GM12873 (cell line): ENCODE results near the gene SLMAP.

Experiments used
- TF ChIP-seq, protein P1 (sequence below): IDR thresholded peaks from 2 replicates; pipeline ENCODE4 v1.5.1; 2012; ENCODE audit warnings: low read depth, mild to moderate bottlenecking, moderate library complexity, low read length, control low read depth; ENCODE audit not compliant: insufficient read depth; ENCODE audit errors: missing control alignments

Gene SLMAP, protein sequence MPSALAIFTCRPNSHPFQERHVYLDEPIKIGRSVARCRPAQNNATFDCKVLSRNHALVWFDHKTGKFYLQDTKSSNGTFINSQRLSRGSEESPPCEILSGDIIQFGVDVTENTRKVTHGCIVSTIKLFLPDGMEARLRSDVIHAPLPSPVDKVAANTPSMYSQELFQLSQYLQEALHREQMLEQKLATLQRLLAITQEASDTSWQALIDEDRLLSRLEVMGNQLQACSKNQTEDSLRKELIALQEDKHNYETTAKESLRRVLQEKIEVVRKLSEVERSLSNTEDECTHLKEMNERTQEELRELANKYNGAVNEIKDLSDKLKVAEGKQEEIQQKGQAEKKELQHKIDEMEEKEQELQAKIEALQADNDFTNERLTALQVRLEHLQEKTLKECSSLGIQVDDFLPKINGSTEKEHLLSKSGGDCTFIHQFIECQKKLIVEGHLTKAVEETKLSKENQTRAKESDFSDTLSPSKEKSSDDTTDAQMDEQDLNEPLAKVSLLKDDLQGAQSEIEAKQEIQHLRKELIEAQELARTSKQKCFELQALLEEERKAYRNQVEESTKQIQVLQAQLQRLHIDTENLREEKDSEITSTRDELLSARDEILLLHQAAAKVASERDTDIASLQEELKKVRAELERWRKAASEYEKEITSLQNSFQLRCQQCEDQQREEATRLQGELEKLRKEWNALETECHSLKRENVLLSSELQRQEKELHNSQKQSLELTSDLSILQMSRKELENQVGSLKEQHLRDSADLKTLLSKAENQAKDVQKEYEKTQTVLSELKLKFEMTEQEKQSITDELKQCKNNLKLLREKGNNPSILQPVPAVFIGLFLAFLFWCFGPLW

DNA sequence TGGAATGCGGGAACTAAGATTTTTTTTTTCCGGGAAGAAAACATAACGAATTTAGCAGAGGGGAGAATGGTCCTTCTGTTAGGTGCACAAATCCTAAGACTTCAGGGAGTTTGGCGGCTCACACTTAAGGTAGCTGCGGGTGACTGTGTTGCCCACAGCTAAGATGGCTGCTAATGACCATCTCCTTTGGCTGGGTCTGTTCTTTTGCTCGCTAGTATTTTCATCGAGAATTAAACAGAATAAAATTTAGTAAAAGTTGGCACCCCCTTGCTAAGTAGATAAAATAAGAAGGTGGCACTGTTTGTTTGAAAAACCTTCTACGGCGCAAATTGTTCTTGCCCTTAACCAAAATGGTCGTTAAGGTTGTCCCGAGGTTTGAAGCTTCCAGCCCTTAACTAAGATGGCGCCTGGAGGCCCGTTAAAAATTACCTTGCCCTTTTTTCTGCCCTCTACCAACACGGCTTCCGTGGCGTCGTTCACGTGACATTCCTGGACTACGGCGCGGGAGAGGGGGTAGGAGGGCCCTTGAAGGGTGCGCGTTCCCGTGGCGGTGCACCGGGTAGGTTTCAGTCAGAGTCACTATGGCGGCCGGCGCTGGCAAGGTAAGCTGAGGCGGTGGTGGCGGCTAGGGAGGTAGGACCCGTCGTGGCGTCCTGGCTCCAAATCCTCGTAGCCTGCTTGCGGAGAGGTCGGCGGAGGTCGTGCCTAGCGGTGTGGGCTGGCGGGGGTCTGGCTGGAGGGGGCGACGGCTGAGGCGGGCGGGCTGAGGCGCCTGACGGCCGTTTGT lies at the start of gene SLMAP:
Gene SLMAP (plus strand): TSS at position 569 of the 787 bp plus-strand sequence. CDS start 1,343 bp downstream, outside the sequence.
- TF ChIP-seq, protein P1, sequence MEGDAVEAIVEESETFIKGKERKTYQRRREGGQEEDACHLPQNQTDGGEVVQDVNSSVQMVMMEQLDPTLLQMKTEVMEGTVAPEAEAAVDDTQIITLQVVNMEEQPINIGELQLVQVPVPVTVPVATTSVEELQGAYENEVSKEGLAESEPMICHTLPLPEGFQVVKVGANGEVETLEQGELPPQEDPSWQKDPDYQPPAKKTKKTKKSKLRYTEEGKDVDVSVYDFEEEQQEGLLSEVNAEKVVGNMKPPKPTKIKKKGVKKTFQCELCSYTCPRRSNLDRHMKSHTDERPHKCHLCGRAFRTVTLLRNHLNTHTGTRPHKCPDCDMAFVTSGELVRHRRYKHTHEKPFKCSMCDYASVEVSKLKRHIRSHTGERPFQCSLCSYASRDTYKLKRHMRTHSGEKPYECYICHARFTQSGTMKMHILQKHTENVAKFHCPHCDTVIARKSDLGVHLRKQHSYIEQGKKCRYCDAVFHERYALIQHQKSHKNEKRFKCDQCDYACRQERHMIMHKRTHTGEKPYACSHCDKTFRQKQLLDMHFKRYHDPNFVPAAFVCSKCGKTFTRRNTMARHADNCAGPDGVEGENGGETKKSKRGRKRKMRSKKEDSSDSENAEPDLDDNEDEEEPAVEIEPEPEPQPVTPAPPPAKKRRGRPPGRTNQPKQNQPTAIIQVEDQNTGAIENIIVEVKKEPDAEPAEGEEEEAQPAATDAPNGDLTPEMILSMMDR: no peak

DNA sequence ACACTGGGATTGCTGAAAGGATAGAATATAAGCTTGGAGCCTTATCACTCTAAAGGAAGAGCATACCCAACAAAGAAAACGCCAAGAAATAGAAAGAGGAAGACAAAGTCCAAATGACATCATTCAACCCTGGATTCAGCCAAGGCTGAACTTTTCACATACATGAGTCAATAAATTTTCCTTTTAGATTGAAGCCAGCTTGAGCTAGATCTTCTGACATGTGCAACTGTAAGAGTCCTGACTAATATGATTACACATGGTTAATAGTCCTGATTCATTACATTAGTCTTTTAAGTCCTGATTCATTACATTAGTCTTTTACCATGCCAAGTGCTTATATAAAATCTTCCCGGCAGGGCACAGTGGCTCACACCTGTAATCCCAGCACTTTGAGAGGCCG lies 49.6 kb upstream of the SLMAP start:
- TF ChIP-seq, protein P1: no peak

DNA sequence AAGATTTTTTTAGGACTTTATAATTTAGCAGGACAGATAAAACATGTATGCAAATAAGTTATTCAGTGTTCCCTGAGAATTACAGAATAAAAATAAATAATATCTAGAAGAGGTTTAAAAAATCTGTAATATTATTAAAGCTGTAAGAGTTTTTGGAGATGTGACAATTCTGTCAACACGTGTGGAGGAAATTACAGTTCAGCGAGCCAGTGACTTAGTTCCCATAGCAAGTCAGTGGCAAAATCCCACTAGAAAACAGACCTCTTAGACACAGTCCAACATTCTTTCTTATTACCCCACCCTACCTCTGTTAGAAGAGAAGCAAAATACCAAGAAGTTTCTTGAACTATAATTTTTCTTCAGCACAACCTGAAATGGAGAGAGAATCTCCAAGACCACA lies 47.1 kb upstream of the SLMAP start:
- TF ChIP-seq, protein P1: no peak

DNA sequence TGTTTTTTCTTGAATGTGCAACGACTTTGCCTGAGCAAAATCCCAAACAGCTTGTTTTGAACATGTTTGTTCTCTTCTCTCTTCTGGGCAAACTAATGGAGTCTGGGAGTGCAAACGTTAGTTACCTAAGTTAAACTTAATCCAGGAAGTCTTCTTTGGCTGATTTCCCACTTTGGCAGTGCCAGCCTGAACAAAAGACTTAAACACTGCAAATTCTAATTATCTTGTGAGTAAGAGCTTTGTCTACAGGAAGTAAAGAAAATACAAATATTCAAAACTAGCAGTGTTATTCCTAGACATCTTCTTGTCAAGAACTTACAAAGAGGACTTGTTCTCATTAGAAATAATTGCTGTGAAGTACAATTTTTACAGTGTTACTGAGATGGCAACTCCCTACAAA lies 46.5 kb upstream of the SLMAP start:
- TF ChIP-seq, protein P1: no peak

DNA sequence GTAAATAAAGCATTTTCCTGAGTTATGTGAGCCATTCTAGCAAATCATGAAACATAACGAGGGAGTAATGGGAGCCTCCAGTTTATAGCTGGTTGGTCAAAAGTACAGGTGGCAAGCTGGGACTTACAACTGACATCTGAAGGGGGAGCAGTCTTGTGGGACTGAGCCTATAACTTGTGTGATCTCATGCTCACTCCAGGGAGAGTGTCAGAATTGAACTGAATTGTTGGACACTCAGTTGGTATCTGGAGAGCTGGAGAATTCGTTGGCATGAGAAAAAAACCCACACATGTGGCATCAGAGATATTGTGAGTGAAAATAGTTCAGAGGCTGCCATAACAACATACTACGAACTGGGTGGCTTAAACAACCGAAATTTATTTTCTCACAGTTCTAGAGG lies 40.4 kb upstream of the SLMAP start:
- TF ChIP-seq, protein P1: no peak

DNA sequence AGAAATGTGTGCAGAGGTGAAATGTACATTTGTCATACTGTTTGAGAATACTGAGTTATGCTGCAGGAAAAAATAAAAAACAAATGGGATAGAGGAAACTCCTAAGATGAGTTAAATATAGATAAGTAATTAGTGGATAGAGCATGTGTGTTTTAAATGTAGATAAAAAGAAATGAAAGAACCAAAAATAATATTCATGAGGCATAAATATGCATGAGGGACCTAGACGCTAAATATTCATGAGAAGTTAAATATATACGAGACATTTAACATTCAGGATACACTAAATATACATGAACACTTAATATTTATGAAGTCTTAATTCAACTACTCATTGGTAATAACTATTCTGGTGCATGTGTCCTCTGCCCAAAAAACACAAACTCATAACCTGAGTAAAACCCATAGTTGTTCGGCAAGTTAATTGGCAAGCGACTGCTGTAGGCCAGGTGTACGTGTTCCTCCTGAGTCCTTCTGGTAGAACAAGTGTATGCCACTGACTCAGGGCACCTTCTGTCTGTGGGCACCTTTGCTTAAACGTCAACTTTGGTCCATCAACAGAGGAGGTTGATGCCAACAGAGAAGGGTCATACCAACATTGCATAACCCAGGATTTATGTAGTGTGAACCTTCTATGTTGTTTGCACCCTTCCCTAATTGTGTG lies 38.8 kb upstream of the SLMAP start:
- TF ChIP-seq, protein P1: no peak

DNA sequence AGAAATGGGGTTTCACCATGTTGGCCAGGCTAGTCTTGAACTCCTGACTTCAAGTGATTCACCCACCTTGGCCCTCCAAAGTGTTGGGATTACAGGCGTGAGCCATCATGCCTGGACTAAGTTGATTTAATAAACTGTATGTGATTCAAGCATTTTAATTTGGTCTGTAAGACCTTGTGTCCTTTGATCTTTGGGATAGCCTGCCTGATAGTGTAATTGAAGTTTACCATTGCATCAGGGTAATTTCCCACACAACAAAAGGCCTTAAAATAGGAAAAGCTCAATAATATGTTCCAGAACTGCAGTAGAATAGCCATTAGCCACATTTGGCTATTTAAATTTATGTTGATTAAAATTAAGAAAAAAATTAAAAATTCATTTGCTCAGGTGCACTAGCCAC lies 38.0 kb upstream of the SLMAP start:
- TF ChIP-seq, protein P1: no peak
